GM18867 (cell line): ENCODE measurements around the gene SLC5A10.
"Not testable (repeated sequence)": the region's sequence is repeated elsewhere in the genome, so short reads cannot be mapped to it uniquely, and the experiment has no call there.

Source experiments
- ATAC-seq: cut with Tn5 transposase; IDR thresholded peaks from one replicate; pipeline ENCODE4 v1.9.1; 2021; ENCODE audit warnings: mild to moderate bottlenecking, moderate library complexity; ENCODE audit not compliant: unreplicated experiment

The SLC5A10 gene

GRCh38 chr17:19016297-19016696 lies 64.3 kb downstream of the SLC5A10 start:
- no peak for ATAC-seq

- no peak for ATAC-seq
Measured at GRCh38 chr17:19016881-19017280, 64.9 kb downstream of the SLC5A10 start.

- no peak for ATAC-seq
Measured at GRCh38 chr17:19017401-19017800, 65.4 kb downstream of the SLC5A10 start.

- no peak for ATAC-seq
Measured at GRCh38 chr17:19017804-19018599, 66.0 kb downstream of the SLC5A10 start.

- ATAC-seq = no peak
Measured at GRCh38 chr17:19018600-19018950, 66.6 kb downstream of the SLC5A10 start.

- no peak for ATAC-seq
Measured at GRCh38 chr17:19019041-19019941, 67.3 kb downstream of the SLC5A10 start.

- no peak for ATAC-seq
Measured at GRCh38 chr17:19020016-19020415, 68.1 kb downstream of the SLC5A10 start.

GRCh38 chr17:19021011-19021621 lies 69.2 kb downstream of the SLC5A10 start:
- not testable (repeated sequence) for ATAC-seq

- no peak for ATAC-seq
Measured at GRCh38 chr17:19021622-19022083, 69.7 kb downstream of the SLC5A10 start.

GRCh38 chr17:19022128-19022527 lies 70.2 kb downstream of the SLC5A10 start:
- ATAC-seq = no peak

GRCh38 chr17:19022747-19023146 lies 70.8 kb downstream of the SLC5A10 start:
- ATAC-seq = no peak

- ATAC-seq = no peak
Measured at GRCh38 chr17:19023209-19023999, 71.4 kb downstream of the SLC5A10 start.

GRCh38 chr17:19024101-19025078 lies 72.4 kb downstream of the SLC5A10 start:
- no peak for ATAC-seq

- not testable (repeated sequence) for ATAC-seq
Measured at GRCh38 chr17:19028671-19029070, 76.7 kb downstream of the SLC5A10 start.

GRCh38 chr17:19029740-19030139 lies 77.8 kb downstream of the SLC5A10 start:
- ATAC-seq = not testable (repeated sequence)

GRCh38 chr17:19030771-19031449 lies 78.9 kb downstream of the SLC5A10 start:
- not testable (repeated sequence) for ATAC-seq

GRCh38 chr17:19031729-19032128 lies 79.8 kb downstream of the SLC5A10 start:
- peak; percentile 42 for ATAC-seq

- ATAC-seq = peak; percentile 58
Measured at GRCh38 chr17:19032377-19032988, 80.5 kb downstream of the SLC5A10 start.
